GM23248 (cell line): ENCODE results near the gene ITSN2. TPM values are rescaled to one million over a fixed set of nuclear protein-coding genes. Genes with fewer than 3 reads are reported as not detected.
A peak's percentile ranks its signal among the peaks of the same experiment; 100 is the strongest.

Experiments used
- DNase-seq: peaks from one replicate; pipeline ENCODE4 v3.0.0-alpha.2; 2015
- H2AFZ ChIP-seq: fragments of 200-600 bp; sonication (generic); 2 replicates; pipeline ENCODE4 v1.6.1; 2016; ENCODE audit warnings: antibody characterized with exemption
- H3F3A ChIP-seq: fragments of 200-600 bp; sonication (generic); 2 replicates; pipeline ENCODE4 v1.6.1; 2016; ENCODE audit warnings: mild to moderate bottlenecking, antibody characterized with exemption, mixed run types; ENCODE audit not compliant: insufficient read depth
- H3K27ac ChIP-seq: fragments of 200-600 bp; sonication (generic); 2 replicates; pipeline ENCODE4 v1.5.1; 2016; ENCODE audit warnings: mild to moderate bottlenecking
- H3K27me3 ChIP-seq: fragments of 200-600 bp; sonication (generic); replicated peaks from 2 replicates; pipeline ENCODE4 v1.6.1; 2016; ENCODE audit warnings: mild to moderate bottlenecking; ENCODE audit not compliant: insufficient read depth
- H3K36me3 ChIP-seq: fragments of 200-600 bp; sonication (generic); 2 replicates; pipeline ENCODE4 v1.6.1; 2016; ENCODE audit warnings: low read depth, mild to moderate bottlenecking
- H3K4me1 ChIP-seq: fragments of 200-600 bp; sonication (generic); 2 replicates; pipeline ENCODE4 v1.6.1; 2016; ENCODE audit warnings: mild to moderate bottlenecking; ENCODE audit not compliant: insufficient read depth
- H3K4me2 ChIP-seq: fragments of 200-600 bp; sonication (generic); one replicate; pipeline ENCODE4 v1.6.1; 2016; ENCODE audit warnings: mild to moderate bottlenecking; ENCODE audit not compliant: unreplicated experiment
- H3K4me3 ChIP-seq: fragments of 200-600 bp; sonication (generic); 2 replicates; pipeline ENCODE4 v1.5.1; 2016; ENCODE audit warnings: mild to moderate bottlenecking
- H3K79me2 ChIP-seq: fragments of 200-600 bp; sonication (generic); 2 replicates; pipeline ENCODE4 v1.6.1; 2016; ENCODE audit warnings: mild to moderate bottlenecking; ENCODE audit not compliant: insufficient read depth
- H3K9ac ChIP-seq: fragments of 200-600 bp; sonication (generic); 2 replicates; pipeline ENCODE4 v1.6.1; 2016; ENCODE audit warnings: mild to moderate bottlenecking
- H3K9me2 ChIP-seq: fragments of 200-600 bp; sonication (generic); 2 replicates; pipeline ENCODE4 v1.6.1; 2016; ENCODE audit warnings: mixed run types, mild to moderate bottlenecking, moderate library complexity; ENCODE audit not compliant: insufficient read depth
- H3K9me3 ChIP-seq: fragments of 200-600 bp; sonication (generic); one replicate; pipeline ENCODE4 v1.6.1; 2017; ENCODE audit warnings: low read depth
- H4K20me1 ChIP-seq: fragments of 200-600 bp; sonication (generic); 2 replicates; pipeline ENCODE4 v1.6.0; 2016; ENCODE audit not compliant: insufficient read depth
- EZH2 ChIP-seq: fragments of 200-600 bp; sonication (generic); IDR thresholded peaks from 2 replicates; pipeline ENCODE4 v1.6.1; 2018; ENCODE audit warnings: antibody characterized with exemption, mild to moderate bottlenecking; ENCODE audit not compliant: insufficient read depth, poor library complexity, severe bottlenecking
- EZH2phosphoT487 ChIP-seq: fragments of 200-600 bp; sonication (generic); IDR thresholded peaks from 2 replicates; pipeline ENCODE4 v1.6.1; 2018; ENCODE audit warnings: antibody characterized with exemption, moderate library complexity, mild to moderate bottlenecking, low read depth; ENCODE audit not compliant: insufficient read depth
- WGBS, 2 experiments: methylation state at CpG; one replicate each; pipeline ENCODE4 v1.1.6; 2015 to 2017; ENCODE audit warnings: low lambda C conversion rate in 2 of 2, low coverage in 1 of 2; ENCODE audit errors: missing lambda C conversion rate in 2 of 2; 5-methylcytosine and 5-hydroxymethylcytosine counted together
- in situ Hi-C: fragments of 300-500 bp; cut with MboI; formaldehyde crosslinking; loops from 2 replicates; pipeline ENCODE4 v1.15.0; 2020
- polyA plus RNA-seq: library from polyadenylated mRNA; unstranded; fragments of >200 nt; fragmentation: Nextera tagmentation; extraction: Ambion mirVana; gene quantifications from 2 replicates; pipeline ENCODE4 v1.2.1, GENCODE V29; 2016
- total RNA-seq: library from RNA; depleted of rRNA; stranded (reverse); fragments of >200 nt; shearing (Covaris generic); gene quantifications from 2 replicates; pipeline ENCODE4 v1.2.3, GENCODE V29; 2014

The ITSN2 gene
- total and polyA plus RNA-seq, 2 experiments from 2014 or later, result 12.9 to 19.2 TPM

DNA sequence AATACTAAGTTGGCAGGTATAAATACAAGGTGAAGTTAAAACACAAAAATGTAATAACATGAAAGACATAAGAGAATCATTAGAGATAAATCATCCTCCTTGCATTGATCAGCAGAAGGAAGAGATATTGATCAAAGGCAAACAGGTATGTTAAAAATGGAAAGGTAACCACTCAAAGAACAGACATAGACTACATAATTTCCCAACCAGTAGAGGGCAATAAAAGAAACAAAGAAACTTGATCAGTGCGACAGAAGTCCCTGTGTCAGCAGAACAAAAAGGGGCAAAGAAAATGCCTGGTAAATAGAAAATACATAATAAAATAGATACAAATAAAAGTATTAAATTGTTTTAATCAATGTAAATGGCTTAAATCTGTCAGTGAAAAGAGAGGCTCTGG is 131.9 kb downstream of the ITSN2 start:
- Histone ChIP-seq H3K27ac (no peak overlapping the region), H3K9me3 (no peaks in the 10 kb centered on the region), H3K36me3 (no peaks in the 10 kb centered on the region), H4K20me1 (no peaks in the 10 kb centered on the region), H3F3A (0 out of 2 replicates have a peak, but pooled peaks cover under 1% of the 10 kb centered on the region), H3K9ac (no peak overlapping the region), H3K4me3 (no peak overlapping the region), H3K79me2 (no peaks in the 10 kb centered on the region), H3K4me1 (peaks cover 7% of the 10 kb centered on the region; the same call in 1 of the 2 replicates), H3K4me2 (no peak overlapping the region), H3K9me2 (no peaks in the 10 kb centered on the region), H2AFZ (no peak overlapping the region), H3K27me3 (no peaks in the 10 kb centered on the region)
- in situ Hi-C loops, result no loop called here
- WGBS, 2 experiments, result 94 to 100% methylated on average over 1 of the region's 1 CpG
- peak; percentile 29 for DNase-seq
- TF ChIP-seq EZH2phosphoT487 (no peak), EZH2 (no peak)

DNA sequence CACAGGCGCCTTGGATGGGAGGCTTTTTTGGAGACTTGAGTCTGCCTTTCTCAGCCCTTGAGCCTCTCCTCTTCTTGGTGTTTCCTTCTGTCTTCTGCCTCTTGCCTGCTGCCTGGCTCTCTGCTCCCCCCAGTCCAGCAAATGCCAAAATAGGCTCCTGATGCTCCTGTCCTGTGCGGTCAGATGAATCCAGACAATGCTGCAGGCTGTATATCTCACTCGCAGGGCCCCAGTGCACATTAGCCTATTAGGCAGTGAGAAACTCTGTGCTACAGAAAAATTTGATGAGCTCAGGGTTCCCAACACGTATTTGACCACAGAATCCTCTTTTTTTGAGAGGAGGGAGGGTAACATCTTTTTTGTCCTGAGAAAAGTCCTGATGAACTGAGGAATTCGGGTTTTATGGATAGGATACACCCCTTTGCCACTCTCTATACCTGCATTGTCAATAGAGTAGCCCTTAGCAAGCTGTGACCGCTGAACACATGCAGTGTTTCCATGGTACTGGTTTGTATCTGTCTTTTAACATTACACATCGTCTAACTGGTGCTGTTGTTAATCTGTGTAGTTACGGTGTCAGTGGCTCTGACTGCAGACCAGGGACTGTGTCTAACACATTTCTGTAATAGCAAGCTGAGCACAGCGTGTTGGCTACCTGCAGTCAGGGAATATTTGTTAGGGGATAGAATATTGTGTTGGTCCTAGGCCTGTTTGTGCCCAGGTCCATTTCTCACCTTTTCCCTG is 134.7 kb downstream of the ITSN2 start:
- no peak overlapping the region for H3K9ac ChIP-seq
- no peaks in the 10 kb centered on the region for H3K79me2 ChIP-seq
- no peaks in the 10 kb centered on the region for H3K27me3 ChIP-seq
- no peaks in the 10 kb centered on the region for H3K4me1 ChIP-seq
- WGBS, 2 experiments, result 75% methylated on average over 9 of the region's 9 CpGs
- no peaks in the 10 kb centered on the region for H3K36me3 ChIP-seq
- H3K27ac ChIP-seq, result no peak overlapping the region
- H2AFZ ChIP-seq, result no peak overlapping the region
- no peak overlapping the region for H3K4me3 ChIP-seq
- no peaks in the 10 kb centered on the region for H3K9me3 ChIP-seq
- H3K9me2 ChIP-seq, result no peaks in the 10 kb centered on the region
- TF ChIP-seq EZH2phosphoT487 (no peak), EZH2 (no peak)
- no peak for DNase-seq
- H3K4me2 ChIP-seq, result no peak overlapping the region
- no peaks in the 10 kb centered on the region for H3F3A ChIP-seq
- in situ Hi-C loops, result no loop called here
- H4K20me1 ChIP-seq, result no peaks in the 10 kb centered on the region

DNA sequence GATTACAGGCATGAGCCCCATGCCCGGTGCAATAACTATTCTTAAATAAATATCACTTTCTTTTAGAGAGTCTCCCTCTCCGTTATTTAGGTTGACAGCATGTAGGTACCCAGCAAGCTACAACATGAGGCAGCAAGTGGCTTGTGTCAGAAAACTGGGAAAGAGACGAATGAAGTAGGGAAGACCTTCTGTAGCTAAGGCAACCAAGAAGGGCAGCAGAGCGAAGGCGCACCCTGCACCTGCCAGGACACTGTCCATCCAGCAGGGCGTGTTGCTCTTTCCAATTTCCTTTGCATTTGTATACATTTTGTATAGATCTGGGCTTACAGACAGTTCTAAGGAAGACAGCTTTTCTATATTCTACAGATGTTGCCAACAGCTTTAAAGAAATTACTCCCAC is 137.4 kb downstream of the ITSN2 start:
- no peak overlapping the region for H3K27ac ChIP-seq
- no peaks in the 10 kb centered on the region for H3K27me3 ChIP-seq
- H3K9me2 ChIP-seq, result no peaks in the 10 kb centered on the region
- 78 to 79% methylated on average over 6 of the region's 6 CpGs for WGBS, 2 experiments
- H3K4me3 ChIP-seq, result no peak overlapping the region
- no peaks in the 10 kb centered on the region for H3K4me1 ChIP-seq
- H3K4me2 ChIP-seq, result no peak overlapping the region
- TF ChIP-seq EZH2, result no peak
- no peak for TF ChIP-seq EZH2phosphoT487
- H3K36me3 ChIP-seq, result no peaks in the 10 kb centered on the region
- no peaks in the 10 kb centered on the region for H3F3A ChIP-seq
- no peaks in the 10 kb centered on the region for H3K79me2 ChIP-seq
- H4K20me1 ChIP-seq, result no peaks in the 10 kb centered on the region
- in situ Hi-C loops, result no loop called here
- H2AFZ ChIP-seq, result no peak overlapping the region
- no peak overlapping the region for H3K9ac ChIP-seq
- H3K9me3 ChIP-seq, result no peaks in the 10 kb centered on the region
- no peak for DNase-seq

DNA sequence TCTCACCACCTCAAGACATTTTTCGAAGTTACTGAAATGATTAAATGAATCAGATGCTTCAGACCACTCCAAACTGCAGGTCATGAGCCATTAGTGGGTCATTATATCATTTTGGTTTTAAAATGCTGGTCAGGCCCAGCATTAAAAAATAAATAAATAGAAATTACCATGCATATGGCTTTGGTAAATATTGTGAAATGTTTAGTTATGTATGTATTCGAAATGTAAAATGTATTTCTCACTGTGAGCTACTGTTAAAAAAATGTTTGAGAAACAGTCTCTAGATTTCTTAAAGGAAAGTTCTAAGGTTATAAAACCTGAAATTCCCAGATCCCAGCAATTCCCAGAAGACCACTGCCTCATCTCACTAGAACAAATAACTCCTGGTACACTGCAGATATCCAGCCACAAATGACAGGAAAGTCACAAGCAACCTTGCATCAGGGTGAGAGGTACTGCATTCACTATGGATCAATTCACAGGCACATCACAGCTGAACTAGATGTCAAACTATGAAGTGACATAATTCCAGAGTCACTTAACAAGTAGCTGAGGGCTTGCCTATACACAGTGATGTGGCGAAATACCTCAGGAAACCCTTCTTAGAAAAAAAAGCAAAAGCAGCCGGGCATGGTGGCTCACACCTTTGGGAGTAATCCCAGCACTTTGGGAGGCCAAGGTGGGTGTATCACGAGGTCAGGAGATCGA is 138.8 kb downstream of the ITSN2 start:
- Histone ChIP-seq H2AFZ (no peak overlapping the region), H3K36me3 (no peaks in the 10 kb centered on the region), H3K9me3 (no peaks in the 10 kb centered on the region), H3K27me3 (no peaks in the 10 kb centered on the region), H4K20me1 (no peaks in the 10 kb centered on the region), H3K79me2 (no peaks in the 10 kb centered on the region), H3K9ac (no peak overlapping the region), H3K27ac (no peak overlapping the region), H3K9me2 (no peaks in the 10 kb centered on the region), H3K4me1 (no peaks in the 10 kb centered on the region), H3F3A (no peaks in the 10 kb centered on the region), H3K4me2 (no peak overlapping the region), H3K4me3 (no peak overlapping the region)
- no peak for DNase-seq
- TF ChIP-seq EZH2phosphoT487 (no peak), EZH2 (no peak)
- in situ Hi-C loops, result no loop called here
- 86 to 87% methylated on average over 6 of the region's 6 CpGs for WGBS, 2 experiments
